ENCODE measurements around the gene RIPPLY2.

RIPPLY2 gene

DNA sequence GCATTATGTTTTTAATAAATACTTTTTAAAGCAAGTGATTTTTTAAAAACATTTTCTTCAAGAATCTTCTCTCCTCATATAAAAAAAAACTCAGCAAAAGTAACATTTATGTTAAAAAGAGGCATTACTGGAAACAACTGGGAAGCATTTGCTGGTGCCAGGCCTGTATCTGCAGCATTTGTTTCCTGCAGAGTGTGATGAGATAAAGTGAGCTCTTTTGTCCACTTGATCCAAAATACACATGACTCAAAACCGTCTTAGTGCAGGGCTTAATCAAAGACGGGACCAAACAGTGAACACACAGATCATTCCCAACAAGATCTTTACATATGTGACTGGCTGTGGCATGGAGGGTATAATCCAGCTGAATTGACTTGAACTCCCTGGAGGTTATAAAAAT lies 28.3 kb upstream of the RIPPLY2 start:
- TF ChIP-seq TAF1 (IDR thresholded peaks at IDR 0.05; ENCODE audit: low read depth, low read length) (no peak), PAX5 (IDR thresholded peaks at IDR 0.05; ENCODE audit: insufficient read depth, low read length, severe bottlenecking) (no peak), POU2F2 (IDR thresholded peaks at IDR 0.05; ENCODE audit: low read depth, low read length) (no peak), POLR2AphosphoS5 (IDR thresholded peaks at IDR 0.05; ENCODE audit: low read depth, low read length) (no peak), POLR2A (IDR thresholded peaks at IDR 0.05; ENCODE audit: low read depth, low read length) (no peak)
- DNase-seq (ENCODE audit: insufficient read length, low spot score) (no peak), FAIRE-seq (no peak)

DNA sequence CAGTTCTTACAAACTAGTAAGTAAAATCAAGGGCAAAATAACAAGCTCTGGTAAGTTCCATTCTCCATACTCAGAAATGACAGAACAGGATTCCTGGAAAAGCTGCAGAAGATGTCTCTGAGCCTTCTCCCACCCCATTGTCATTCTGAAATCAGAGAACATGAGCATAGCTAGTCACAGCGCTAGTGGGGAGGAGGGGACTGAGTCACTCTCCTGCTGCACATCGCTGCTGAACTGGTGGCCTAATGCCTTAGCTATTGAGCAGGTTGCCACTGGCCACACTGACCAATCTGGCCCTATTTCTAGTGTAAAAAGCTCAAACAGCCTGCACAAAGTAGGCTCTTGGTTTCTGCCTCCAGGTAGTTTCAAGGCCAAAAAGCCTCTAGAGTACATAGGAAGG lies 26.1 kb upstream of the RIPPLY2 start:
- TF ChIP-seq TAF1 (IDR thresholded peaks at IDR 0.05; ENCODE audit: low read depth, low read length) (no peak), POU2F2 (IDR thresholded peaks at IDR 0.05; ENCODE audit: low read depth, low read length) (no peak), POLR2AphosphoS5 (IDR thresholded peaks at IDR 0.05; ENCODE audit: low read depth, low read length) (no peak), SPI1 (IDR thresholded peaks at IDR 0.05; ENCODE audit: low read depth, low read length) (no peak), PAX5 (IDR thresholded peaks at IDR 0.05; ENCODE audit: insufficient read depth, low read length, severe bottlenecking) (no peak), POLR2A (IDR thresholded peaks at IDR 0.05; ENCODE audit: low read depth, low read length) (no peak)

DNA sequence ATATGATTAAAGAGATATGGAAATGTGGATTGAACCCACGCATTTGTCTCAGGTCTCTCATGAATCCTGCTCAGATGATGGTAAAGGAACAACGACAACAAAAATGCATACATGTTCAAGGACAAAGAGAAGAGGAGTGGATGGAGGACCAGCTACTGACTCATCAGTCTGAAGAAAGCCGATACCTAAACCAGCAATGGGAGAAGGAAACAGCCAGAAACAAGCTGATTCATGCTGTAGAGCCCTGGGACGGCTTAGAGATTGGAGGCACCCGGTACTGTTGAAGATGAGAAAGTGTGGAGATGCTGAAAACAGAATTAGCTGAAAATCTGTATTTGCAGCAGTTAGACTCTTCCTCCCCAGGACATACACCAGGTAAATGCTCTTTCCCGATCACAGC lies 14.4 kb upstream of the RIPPLY2 start:
- DNase-seq (ENCODE audit: insufficient read length, low spot score) (no peak), FAIRE-seq (no peak)
- TF ChIP-seq POLR2A (IDR thresholded peaks at IDR 0.05; ENCODE audit: low read depth, low read length) (no peak), POLR2AphosphoS5 (IDR thresholded peaks at IDR 0.05; ENCODE audit: low read depth, low read length) (no peak), SPI1 (IDR thresholded peaks at IDR 0.05; ENCODE audit: low read depth, low read length) (no peak), TAF1 (IDR thresholded peaks at IDR 0.05; ENCODE audit: low read depth, low read length) (no peak), POU2F2 (IDR thresholded peaks at IDR 0.05; ENCODE audit: low read depth, low read length) (no peak), PAX5 (IDR thresholded peaks at IDR 0.05; ENCODE audit: insufficient read depth, low read length, severe bottlenecking) (no peak)

More for the DNA sequence above, 26.1 kb upstream of the RIPPLY2 start:
- FAIRE-seq (no peak), DNase-seq (ENCODE audit: insufficient read length, low spot score) (no peak)

DNA sequence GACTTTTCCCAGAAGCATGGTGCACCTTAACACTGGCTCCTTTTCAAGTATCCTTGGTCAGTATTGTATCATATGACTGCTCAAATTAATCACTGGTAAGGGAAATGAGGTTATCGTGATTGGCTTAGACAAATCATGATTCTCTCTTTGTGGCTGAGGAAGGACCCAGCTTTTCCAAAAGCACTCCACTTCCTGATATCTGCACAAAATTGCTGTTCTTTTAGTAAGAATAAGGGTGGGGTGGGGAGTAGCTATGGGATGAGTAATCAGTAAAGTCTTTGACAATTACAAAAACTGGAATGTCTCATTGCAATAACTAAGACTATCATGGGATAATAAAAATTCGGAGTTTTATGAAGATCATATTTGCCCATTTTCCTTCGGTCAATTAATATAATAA lies 9.0 kb upstream of the RIPPLY2 start:
- FAIRE-seq (no peak), DNase-seq (ENCODE audit: insufficient read length, low spot score) (no peak)
- TF ChIP-seq PAX5 (IDR thresholded peaks at IDR 0.05; ENCODE audit: insufficient read depth, low read length, severe bottlenecking) (no peak), SPI1 (IDR thresholded peaks at IDR 0.05; ENCODE audit: low read depth, low read length) (no peak), POU2F2 (IDR thresholded peaks at IDR 0.05; ENCODE audit: low read depth, low read length) (no peak), POLR2A (IDR thresholded peaks at IDR 0.05; ENCODE audit: low read depth, low read length) (no peak), TAF1 (IDR thresholded peaks at IDR 0.05; ENCODE audit: low read depth, low read length) (no peak), POLR2AphosphoS5 (IDR thresholded peaks at IDR 0.05; ENCODE audit: low read depth, low read length) (no peak)

DNA sequence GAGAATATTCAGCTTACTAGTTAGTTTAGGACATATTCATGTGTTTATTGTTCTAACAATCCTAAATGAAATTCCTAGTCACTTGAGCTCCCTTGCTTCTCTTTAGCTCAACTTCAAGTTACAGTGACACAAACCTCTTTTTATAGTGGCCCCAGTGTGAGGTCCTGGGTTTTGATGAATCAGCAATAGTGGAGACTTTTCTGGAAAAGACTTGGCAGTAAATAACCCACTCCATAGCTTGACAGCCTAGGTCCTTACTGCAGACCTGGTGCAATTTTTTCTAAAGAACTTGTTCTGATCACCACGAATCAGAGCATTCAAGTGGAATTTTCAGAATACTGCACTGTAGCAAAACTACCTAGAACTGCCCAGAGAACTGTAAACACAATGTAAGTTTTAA lies 6.9 kb upstream of the RIPPLY2 start:
- no peak for TF ChIP-seq TAF1 (IDR thresholded peaks at IDR 0.05; ENCODE audit: low read depth, low read length)
- TF ChIP-seq PAX5 (IDR thresholded peaks at IDR 0.05; ENCODE audit: insufficient read depth, low read length, severe bottlenecking): no peak
- TF ChIP-seq POLR2A (IDR thresholded peaks at IDR 0.05; ENCODE audit: low read depth, low read length): no peak
- TF ChIP-seq POLR2AphosphoS5 (IDR thresholded peaks at IDR 0.05; ENCODE audit: low read depth, low read length): no peak
- no peak for TF ChIP-seq SPI1 (IDR thresholded peaks at IDR 0.05; ENCODE audit: low read depth, low read length)
- TF ChIP-seq POU2F2 (IDR thresholded peaks at IDR 0.05; ENCODE audit: low read depth, low read length): no peak
- FAIRE-seq: no peak
- DNase-seq (ENCODE audit: insufficient read length, low spot score): no peak

DNA sequence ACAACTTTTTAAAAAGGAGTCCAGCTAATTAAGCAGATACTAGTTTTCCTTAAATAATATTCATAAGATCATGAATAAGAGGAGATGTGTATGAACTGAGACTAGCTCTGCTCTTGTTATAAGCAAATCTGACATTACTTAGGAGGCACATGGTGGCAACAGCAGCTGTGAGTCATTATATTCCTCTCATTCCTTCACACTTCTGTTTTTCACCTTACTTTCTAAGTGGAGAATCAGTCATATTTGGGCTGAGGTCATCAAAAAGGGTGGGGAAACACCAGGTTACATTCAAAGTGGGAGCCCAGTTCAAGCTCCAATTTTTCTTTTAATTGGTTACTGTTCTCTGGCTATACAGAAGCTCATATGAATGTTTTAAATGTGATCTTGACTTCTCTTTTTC lies 6.0 kb upstream of the RIPPLY2 start:
- TF ChIP-seq PAX5 (IDR thresholded peaks at IDR 0.05; ENCODE audit: insufficient read depth, low read length, severe bottlenecking) (no peak), POU2F2 (IDR thresholded peaks at IDR 0.05; ENCODE audit: low read depth, low read length) (no peak), SPI1 (IDR thresholded peaks at IDR 0.05; ENCODE audit: low read depth, low read length) (peak; percentile 94), TAF1 (IDR thresholded peaks at IDR 0.05; ENCODE audit: low read depth, low read length) (no peak), POLR2AphosphoS5 (IDR thresholded peaks at IDR 0.05; ENCODE audit: low read depth, low read length) (no peak)
- DNase-seq (ENCODE audit: insufficient read length, low spot score) (no peak), FAIRE-seq (no peak)

DNA sequence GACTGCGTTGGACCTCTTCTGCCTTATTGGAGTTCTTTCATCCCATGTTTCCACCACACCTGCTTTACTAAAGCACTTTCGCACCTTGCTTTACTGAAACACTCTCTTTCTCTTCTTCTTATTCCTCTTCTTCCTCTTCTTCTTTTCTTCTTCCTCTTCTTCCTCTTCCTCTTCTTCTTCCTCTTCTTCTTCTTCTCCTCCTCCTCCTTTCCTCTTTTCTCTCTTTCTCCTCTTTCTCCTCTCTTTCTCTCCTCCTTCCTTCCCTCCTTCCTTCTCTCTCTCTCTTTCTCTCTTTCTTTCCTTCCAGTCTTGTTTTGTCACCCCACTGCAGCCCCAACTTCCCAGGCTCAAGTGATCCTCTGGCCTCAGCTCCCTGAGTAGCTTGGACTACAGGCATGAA lies 4.0 kb upstream of the RIPPLY2 start:
- TF ChIP-seq TAF1 (IDR thresholded peaks at IDR 0.05; ENCODE audit: low read depth, low read length) (no peak), POLR2A (IDR thresholded peaks at IDR 0.05; ENCODE audit: low read depth, low read length) (no peak), PAX5 (IDR thresholded peaks at IDR 0.05; ENCODE audit: insufficient read depth, low read length, severe bottlenecking) (no peak), POU2F2 (IDR thresholded peaks at IDR 0.05; ENCODE audit: low read depth, low read length) (no peak), POLR2AphosphoS5 (IDR thresholded peaks at IDR 0.05; ENCODE audit: low read depth, low read length) (no peak)
- DNase-seq (ENCODE audit: insufficient read length, low spot score) (no peak), FAIRE-seq (no peak)

DNA sequence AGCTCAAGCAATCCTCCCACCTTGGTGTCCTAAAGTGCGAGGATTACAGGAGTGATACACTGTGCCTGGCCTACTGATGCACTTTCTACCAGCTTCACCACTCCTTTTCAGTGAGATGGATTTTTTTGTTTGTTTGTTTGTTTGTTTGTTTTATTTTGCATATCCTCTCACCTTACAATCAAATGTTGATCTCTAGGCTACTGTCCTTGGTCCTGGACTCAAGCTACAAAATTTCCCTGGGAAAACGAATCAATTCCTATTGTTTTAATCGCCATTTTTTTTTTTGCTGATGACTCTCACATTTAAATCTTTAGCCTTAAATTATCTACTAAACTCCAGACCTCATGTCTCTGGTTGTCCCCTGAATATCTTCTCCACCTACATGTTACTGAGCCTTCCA lies 3.5 kb upstream of the RIPPLY2 start:
- no peak for DNase-seq (ENCODE audit: insufficient read length, low spot score)
- TF ChIP-seq TAF1 (IDR thresholded peaks at IDR 0.05; ENCODE audit: low read depth, low read length) (no peak), SPI1 (IDR thresholded peaks at IDR 0.05; ENCODE audit: low read depth, low read length) (no peak), POU2F2 (IDR thresholded peaks at IDR 0.05; ENCODE audit: low read depth, low read length) (no peak), POLR2AphosphoS5 (IDR thresholded peaks at IDR 0.05; ENCODE audit: low read depth, low read length) (no peak), PAX5 (IDR thresholded peaks at IDR 0.05; ENCODE audit: insufficient read depth, low read length, severe bottlenecking) (no peak), POLR2A (IDR thresholded peaks at IDR 0.05; ENCODE audit: low read depth, low read length) (no peak)
- FAIRE-seq: no peak

DNA sequence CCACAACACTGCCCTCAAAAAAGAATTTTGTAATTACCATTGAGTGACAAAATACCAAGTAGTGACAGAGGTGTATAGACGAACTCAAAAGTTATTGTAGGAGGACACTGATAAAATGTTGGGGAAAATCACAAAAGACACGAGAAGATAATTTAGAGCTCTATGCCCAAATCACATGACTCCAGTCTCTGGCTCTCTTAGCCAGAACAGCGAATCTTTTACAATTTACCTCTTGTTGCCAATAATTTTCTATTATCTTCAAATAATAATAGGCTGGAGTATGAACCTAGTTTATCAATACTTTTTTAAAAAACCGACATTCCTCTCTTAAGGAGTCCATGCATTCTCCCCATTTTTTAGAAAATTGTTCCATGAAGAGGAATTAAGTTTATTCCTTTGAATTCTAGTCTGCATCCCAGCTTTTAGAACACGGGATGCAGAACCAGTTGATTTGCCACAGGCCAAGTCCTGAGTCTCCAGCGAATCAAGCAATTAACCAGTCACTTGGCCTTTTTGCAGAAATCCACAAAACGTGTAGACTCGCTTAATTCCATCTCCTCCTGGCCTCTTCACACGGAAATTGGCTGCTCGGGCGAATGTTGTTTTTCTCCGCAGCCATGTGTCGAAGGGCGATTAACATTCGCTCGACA lies 507 bp upstream of the RIPPLY2 start:
- FAIRE-seq: no peak
- TF ChIP-seq POLR2A (IDR thresholded peaks at IDR 0.05; ENCODE audit: low read depth, low read length) (no peak), SPI1 (IDR thresholded peaks at IDR 0.05; ENCODE audit: low read depth, low read length) (no peak), POLR2AphosphoS5 (IDR thresholded peaks at IDR 0.05; ENCODE audit: low read depth, low read length) (no peak), POU2F2 (IDR thresholded peaks at IDR 0.05; ENCODE audit: low read depth, low read length) (no peak)
- no peak for DNase-seq (ENCODE audit: insufficient read length, low spot score)

DNA sequence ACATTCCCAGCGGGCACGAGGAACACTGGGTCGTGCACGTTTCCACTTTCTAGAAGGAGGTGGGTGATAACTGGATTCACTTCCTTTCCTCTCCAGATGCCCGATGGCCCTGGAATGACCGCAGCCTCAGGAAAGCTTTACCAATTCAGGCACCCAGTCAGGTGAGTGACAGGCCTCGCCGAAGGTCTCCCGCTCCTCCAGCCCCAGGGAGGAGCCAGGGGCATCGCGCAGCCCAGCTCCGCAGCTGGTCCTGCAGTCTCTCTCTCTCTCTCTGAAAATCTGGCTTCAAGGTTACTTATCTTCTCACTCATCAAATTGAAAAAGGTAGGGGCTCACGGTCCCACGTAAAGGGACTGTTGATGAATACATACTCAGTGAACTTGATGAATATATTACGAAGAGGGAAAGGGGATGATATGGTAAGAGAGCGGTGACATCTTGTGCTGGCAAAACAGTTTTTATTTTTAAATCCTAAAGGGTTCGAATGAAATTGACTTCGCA lies 891 bp downstream of the RIPPLY2 start:
- DNase-seq (ENCODE audit: insufficient read length, low spot score) (no peak), FAIRE-seq (no peak)
- TF ChIP-seq TAF1 (IDR thresholded peaks at IDR 0.05; ENCODE audit: low read depth, low read length) (no peak), POLR2AphosphoS5 (IDR thresholded peaks at IDR 0.05; ENCODE audit: low read depth, low read length) (no peak)
